Activated CD4-positive, alpha-beta T cell treated with anti-CD3 and anti-CD28 coated beads, Interleukin-10, Interleukin-2, amounts not matched to agents 100 ng/mL and 50 ng/mL, durations not matched to agents 16 hours and 8 hours (primary cell): Measurements from ENCODE around the gene PIP5K1C.
"Not testable (repeated sequence)": the region's sequence is repeated elsewhere in the genome, so short reads cannot be mapped to it uniquely, and the experiment has no call there.

Source experiments
- DNase-seq: peaks from one replicate; pipeline ENCODE4 v3.0.0-alpha.2; 2020

The PIP5K1C gene

GRCh38 chr19:3643674-3644313 is 56.5 kb downstream of the PIP5K1C start:
- DNase-seq: no peak

- DNase-seq: peak; percentile 31
Measured at GRCh38 chr19:3642987-3643673, 57.1 kb downstream of the PIP5K1C start.

GRCh38 chr19:3642296-3642695 is 58.0 kb downstream of the PIP5K1C start:
- DNase-seq: no peak

- DNase-seq: no peak
Measured at GRCh38 chr19:3641515-3642269, 58.6 kb downstream of the PIP5K1C start.

- DNase-seq: no peak
Measured at GRCh38 chr19:3639479-3639878, 60.8 kb downstream of the PIP5K1C start.

- no peak for DNase-seq
Measured at GRCh38 chr19:3638208-3639193, 61.8 kb downstream of the PIP5K1C start.

- no peak for DNase-seq
Measured at GRCh38 chr19:3637621-3638020, 62.6 kb downstream of the PIP5K1C start.

- DNase-seq: no peak
Measured at GRCh38 chr19:3636962-3637361, 63.3 kb downstream of the PIP5K1C start.

- no peak for DNase-seq
Measured at GRCh38 chr19:3636506-3636905, 63.8 kb downstream of the PIP5K1C start.

GRCh38 chr19:3634496-3635045 is 65.7 kb downstream of the PIP5K1C start:
- no peak for DNase-seq

GRCh38 chr19:3633559-3633988 is 66.7 kb downstream of the PIP5K1C start:
- no peak for DNase-seq

GRCh38 chr19:3632739-3633558 is 67.3 kb downstream of the PIP5K1C start:
- no peak for DNase-seq

- DNase-seq: no peak
Measured at GRCh38 chr19:3632098-3632497, 68.2 kb downstream of the PIP5K1C start.

- DNase-seq: no peak
Measured at GRCh38 chr19:3631053-3631861, 69.0 kb downstream of the PIP5K1C start.

- DNase-seq: not testable (repeated sequence)
Measured at GRCh38 chr19:3628766-3629165, 71.5 kb downstream of the PIP5K1C start.

GRCh38 chr19:3627351-3627723 is 72.9 kb downstream of the PIP5K1C start:
- DNase-seq: no peak

- peak; percentile 99 for DNase-seq
Measured at GRCh38 chr19:3626473-3627350, 73.6 kb downstream of the PIP5K1C start, which contains the start of gene CACTIN. Gene CACTIN (minus strand): TSS chr19:3626790. CDS start chr19:3626762, 28 bp downstream.

GRCh38 chr19:3625996-3626472 is 74.2 kb downstream of the PIP5K1C start:
- no peak for DNase-seq

- DNase-seq: no peak
Measured at GRCh38 chr19:3623716-3624115, 76.6 kb downstream of the PIP5K1C start.
